AG20443 (cell line): ENCODE measurements around the gene ADAMTSL5.
"Not testable (repeated sequence)": the region's sequence is repeated elsewhere in the genome, so short reads cannot be mapped to it uniquely, and the experiment has no call there.

Experiments used
- DNase-seq: peaks from one replicate; pipeline ENCODE4 v3.0.0; 2012; ENCODE audit warnings: low spot score, mixed read lengths

Gene ADAMTSL5

GRCh38 chr19:1512671-1513498 is at the start of gene ADAMTSL5:
Gene ADAMTSL5, minus strand, starts transcription at chr19:1513019. Its CDS starts 2,076 bp downstream, at chr19:1510943.
- peak; percentile 89 for DNase-seq

GRCh38 chr19:1561236-1561842 is 48.5 kb upstream of the ADAMTSL5 start:
- DNase-seq, result no peak

GRCh38 chr19:1560286-1560882 is 47.6 kb upstream of the ADAMTSL5 start:
- no peak for DNase-seq

- no peak for DNase-seq
These were observed 45.7 kb upstream of the ADAMTSL5 start for GRCh38 chr19:1558552-1558951.

GRCh38 chr19:1556390-1557070 is 43.7 kb upstream of the ADAMTSL5 start:
- DNase-seq, result no peak

- no peak for DNase-seq
These were observed 42.9 kb upstream of the ADAMTSL5 start for GRCh38 chr19:1555487-1556389.

GRCh38 chr19:1554968-1555367 is 42.1 kb upstream of the ADAMTSL5 start:
- no peak for DNase-seq

- no peak for DNase-seq
These were observed 40.6 kb upstream of the ADAMTSL5 start for GRCh38 chr19:1553415-1553814.

- DNase-seq, result no peak
These were observed 38.5 kb upstream of the ADAMTSL5 start for GRCh38 chr19:1551068-1552040.

GRCh38 chr19:1549332-1549945 is 36.6 kb upstream of the ADAMTSL5 start:
- DNase-seq, result no peak

- no peak for DNase-seq
These were observed 27.6 kb upstream of the ADAMTSL5 start for GRCh38 chr19:1540365-1540925.

GRCh38 chr19:1539749-1540148 is 26.9 kb upstream of the ADAMTSL5 start:
- not testable (repeated sequence) for DNase-seq

- DNase-seq, result no peak
These were observed 26.2 kb upstream of the ADAMTSL5 start for GRCh38 chr19:1538978-1539377.

- not testable (repeated sequence) for DNase-seq
These were observed 22.9 kb upstream of the ADAMTSL5 start for GRCh38 chr19:1535699-1536098.

GRCh38 chr19:1534972-1535371 is 22.2 kb upstream of the ADAMTSL5 start:
- no peak for DNase-seq

- DNase-seq, result no peak
These were observed 20.8 kb upstream of the ADAMTSL5 start for GRCh38 chr19:1533510-1534150.

- no peak for DNase-seq
These were observed 19.2 kb upstream of the ADAMTSL5 start for GRCh38 chr19:1532003-1532402.

GRCh38 chr19:1531587-1531986 is 18.8 kb upstream of the ADAMTSL5 start:
- no peak for DNase-seq

GRCh38 chr19:1530856-1531255 is 18.0 kb upstream of the ADAMTSL5 start:
- DNase-seq, result not testable (repeated sequence)
